KMS-11 (cell line): ENCODE data around the gene LRFN3.

Experiments used
- H2AFZ ChIP-seq: fragments of 200-600 bp; sonication (generic); 2 replicates; pipeline ENCODE4 v1.6.1; 2016; ENCODE audit warnings: antibody characterized with exemption, mixed run types, low read depth
- H3K27ac ChIP-seq: fragments of 200-600 bp; sonication (generic); 2 replicates; pipeline ENCODE4 v1.6.1; 2016; ENCODE audit warnings: mild to moderate bottlenecking, mixed run types
- H3K27me3 ChIP-seq: fragments of 200-600 bp; sonication (generic); 2 replicates; pipeline ENCODE4 v1.6.1; 2017; ENCODE audit warnings: mild to moderate bottlenecking, low read depth, mixed run types, moderate library complexity; ENCODE audit not compliant: insufficient read depth
- H3K36me3 ChIP-seq: fragments of 200-600 bp; sonication (generic); 2 replicates; pipeline ENCODE4 v1.6.1; 2017; ENCODE audit warnings: mild to moderate bottlenecking, mixed run types; ENCODE audit not compliant: insufficient read depth
- H3K4me1 ChIP-seq: fragments of 200-600 bp; sonication (generic); 2 replicates; pipeline ENCODE4 v1.6.1; 2016; ENCODE audit warnings: mild to moderate bottlenecking, low read depth, mixed run types; ENCODE audit not compliant: poor library complexity, severe bottlenecking
- H3K4me2 ChIP-seq: fragments of 200-600 bp; sonication (generic); 2 replicates; pipeline ENCODE4 v1.7.0; 2016; ENCODE audit warnings: mild to moderate bottlenecking, mixed run types
- H3K4me3 ChIP-seq: fragments of 200-600 bp; sonication (generic); IDR thresholded peaks from 2 replicates; pipeline ENCODE4 v1.6.1; 2017; ENCODE audit warnings: low read depth, low read length, mixed read lengths; ENCODE audit not compliant: insufficient read depth
- H3K79me2 ChIP-seq: fragments of 200-600 bp; sonication (generic); 2 replicates; pipeline ENCODE4 v1.6.1; 2016; ENCODE audit warnings: low read depth, mixed run types; ENCODE audit not compliant: insufficient read depth
- H3K9ac ChIP-seq: fragments of 200-600 bp; sonication (generic); 2 replicates; pipeline ENCODE4 v1.6.1; 2016; ENCODE audit warnings: mild to moderate bottlenecking, mixed run types
- H4K20me1 ChIP-seq: fragments of 200-600 bp; sonication (generic); 2 replicates; pipeline ENCODE4 v1.6.1; 2016; ENCODE audit warnings: mild to moderate bottlenecking, mixed run types; ENCODE audit not compliant: insufficient read depth
- CTCF ChIP-seq: fragments of 200-600 bp; sonication (generic); conservative IDR thresholded peaks from 2 replicates; pipeline ENCODE4 v1.6.1; 2017; ENCODE audit warnings: low read depth, mild to moderate bottlenecking, antibody characterized with exemption, low read length, moderate library complexity, mixed read lengths

Gene LRFN3

GRCh38 chr19:35931874-35932202, 4.3 kb upstream of the LRFN3 start:
- Histone ChIP-seq H2AFZ (peak overlapping the region; percentile 71; the same call in 1 of the 2 replicates), H4K20me1 (no peaks in the 10 kb centered on the region), H3K36me3 (no peaks in the 10 kb centered on the region), H3K27ac (no peak overlapping the region), H3K79me2 (no peaks in the 10 kb centered on the region), H3K27me3 (peaks cover 7% of the 10 kb centered on the region; the same call in 1 of the 2 replicates), H3K9ac (no peak overlapping the region), H3K4me1 (peaks cover 17% of the 10 kb centered on the region), H3K4me3 (no peak overlapping the region), H3K4me2 (peak overlapping the region; percentile 21; the same call in 1 of the 2 replicates)
- TF ChIP-seq CTCF, result peak; percentile 35; the same call in 1 of the 2 replicates

GRCh38 chr19:35932291-35932936, 3.8 kb upstream of the LRFN3 start:
- peak overlapping the region; percentile 21; the same call in 1 of the 2 replicates for H3K4me2 ChIP-seq
- peaks cover 23% of the 10 kb centered on the region for H3K4me1 ChIP-seq
- no peak for TF ChIP-seq CTCF
- no peak overlapping the region for H3K27ac ChIP-seq
- no peaks in the 10 kb centered on the region for H3K36me3 ChIP-seq
- no peak overlapping the region for H3K9ac ChIP-seq
- H4K20me1 ChIP-seq, result no peaks in the 10 kb centered on the region
- no peaks in the 10 kb centered on the region for H3K79me2 ChIP-seq
- no peak overlapping the region for H3K4me3 ChIP-seq
- peaks cover 4% of the 10 kb centered on the region; the same call in 1 of the 2 replicates for H3K27me3 ChIP-seq
- H2AFZ ChIP-seq, result peak overlapping the region; percentile 71; the same call in 1 of the 2 replicates

GRCh38 chr19:35936738-35937268, 629 bp downstream of the LRFN3 start:
- H2AFZ ChIP-seq, result peak overlapping the region; percentile 83
- TF ChIP-seq CTCF, result no peak
- H3K79me2 ChIP-seq, result no peaks in the 10 kb centered on the region
- no peak overlapping the region for H3K4me3 ChIP-seq
- H3K4me2 ChIP-seq, result peak overlapping the region; percentile 100
- H3K9ac ChIP-seq, result peak overlapping the region; percentile 61
- no peaks in the 10 kb centered on the region; the same call in 1 of the 2 replicates for H3K27me3 ChIP-seq
- peaks cover 23% of the 10 kb centered on the region for H3K4me1 ChIP-seq
- H3K27ac ChIP-seq, result no peak overlapping the region
- H4K20me1 ChIP-seq, result no peaks in the 10 kb centered on the region
- H3K36me3 ChIP-seq, result no peaks in the 10 kb centered on the region

- TF ChIP-seq CTCF, result no peak
- Histone ChIP-seq H3K9ac (no peak overlapping the region), H3K27ac (no peak overlapping the region)
These were observed 1.4 kb downstream of the LRFN3 start for GRCh38 chr19:35937345-35938281.

More at GRCh38 chr19:35937345-35938281, 1.4 kb downstream of the LRFN3 start:
- peaks cover 20% of the 10 kb centered on the region for H3K4me1 ChIP-seq
- no peaks in the 10 kb centered on the region; the same call in 1 of the 2 replicates for H3K27me3 ChIP-seq
- H4K20me1 ChIP-seq, result no peaks in the 10 kb centered on the region
- no peaks in the 10 kb centered on the region for H3K36me3 ChIP-seq
- H3K4me2 ChIP-seq, result peak overlapping the region; percentile 100
- H3K4me3 ChIP-seq, result no peak overlapping the region
- H3K79me2 ChIP-seq, result no peaks in the 10 kb centered on the region
- H2AFZ ChIP-seq, result peak overlapping the region; percentile 83; the same call in 1 of the 2 replicates
